COLO668 (cell line): Measurements from ENCODE around the gene ATF4.
A peak's percentile ranks its signal among the peaks of the same experiment; 100 is the strongest.

Source experiments
- DNase-seq: peaks from one replicate; lab custom pipeline; 2025; ENCODE audit not compliant: unreplicated experiment; lab: John Stamatoyannopoulos, UW

ATF4 gene

DNA sequence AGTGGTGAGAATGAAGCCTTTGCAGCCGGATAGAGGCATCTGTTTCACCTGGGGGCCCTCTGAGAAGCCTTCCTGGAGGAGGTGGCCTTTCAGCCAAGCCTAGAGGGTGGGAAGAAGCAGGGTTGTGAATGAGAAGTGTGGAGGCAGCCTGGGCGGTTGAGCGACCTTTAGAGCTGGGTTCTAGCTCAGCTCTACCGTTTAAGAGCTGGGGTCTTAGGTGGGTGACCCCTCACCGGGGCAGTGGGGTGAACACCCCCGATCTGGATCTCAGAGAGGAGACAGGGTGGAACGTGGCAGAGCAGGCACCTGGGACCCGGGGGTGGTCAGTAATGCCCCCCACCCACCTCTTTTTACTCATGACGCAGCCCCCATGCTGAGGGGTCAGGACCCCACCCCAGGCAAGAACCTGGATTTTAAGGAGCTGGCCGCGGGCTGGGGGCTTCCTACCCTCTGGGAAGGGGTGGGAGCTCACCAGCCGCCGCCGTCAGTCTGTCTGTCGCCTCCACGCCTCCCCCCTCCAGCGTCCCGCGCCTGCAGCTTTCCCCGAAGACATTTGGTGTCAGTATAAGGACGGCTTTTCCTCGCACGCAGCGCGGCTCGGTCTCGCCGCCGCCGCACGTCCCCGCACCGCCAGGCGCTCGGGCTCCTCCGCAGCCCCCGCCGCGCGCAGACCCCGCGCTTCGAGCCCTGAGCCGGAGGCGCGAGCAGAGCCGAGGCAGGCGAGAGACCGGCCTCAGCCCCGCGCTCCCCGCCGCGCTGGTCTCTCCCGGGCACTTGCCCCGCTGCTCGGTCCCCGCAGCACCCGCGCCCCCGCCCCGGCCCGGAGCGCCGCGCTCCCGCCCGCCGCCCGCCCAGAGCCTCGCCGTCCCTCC lies 36.8 kb downstream of the ATF4 start:
- peak; percentile 23 for DNase-seq

DNA sequence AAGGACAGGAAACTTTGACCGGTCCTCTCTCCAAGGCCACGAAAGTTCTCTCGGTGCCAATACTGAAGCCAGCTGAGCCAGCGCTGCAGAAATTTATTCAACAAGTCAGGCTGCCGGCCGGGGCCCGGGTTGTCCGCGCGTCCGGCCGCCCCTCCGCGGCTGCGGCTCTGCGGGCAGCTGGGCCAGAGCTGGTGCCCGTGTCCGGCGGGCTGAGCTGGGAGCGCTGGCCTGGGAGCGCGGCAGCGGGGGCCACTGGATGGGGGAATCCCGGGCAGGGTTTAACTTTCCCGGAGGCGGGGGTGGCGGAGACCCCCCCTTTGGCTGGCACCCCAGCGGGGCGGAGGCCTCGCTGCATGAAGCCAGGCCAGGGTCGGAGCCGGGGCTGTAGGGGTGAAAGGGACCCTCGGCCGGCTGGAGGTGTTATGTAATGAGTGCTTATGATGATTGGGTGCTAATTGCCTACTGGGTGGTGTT lies 37.9 kb downstream of the ATF4 start:
- peak; percentile 12 for DNase-seq

DNA sequence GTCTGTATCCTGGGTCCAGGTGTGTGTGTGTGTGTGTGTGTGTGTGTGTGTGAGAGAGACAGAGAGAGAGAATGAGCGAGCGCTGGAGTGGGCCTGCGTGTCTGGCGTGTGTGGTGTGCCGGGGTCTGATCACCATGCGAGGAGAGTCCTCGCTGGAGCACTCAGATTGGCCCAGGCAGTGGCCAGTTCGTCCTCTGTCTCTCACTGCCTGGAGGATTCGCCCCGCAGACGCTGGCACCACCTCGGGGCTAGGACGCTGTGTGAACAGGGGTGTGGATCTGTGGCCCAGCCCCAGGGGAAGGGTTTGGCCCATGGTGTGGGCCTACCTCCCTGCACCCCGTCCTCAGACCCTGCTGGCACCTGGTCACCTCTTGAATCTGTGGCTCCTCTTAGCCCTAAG lies 38.6 kb downstream of the ATF4 start:
- no peak for DNase-seq

DNA sequence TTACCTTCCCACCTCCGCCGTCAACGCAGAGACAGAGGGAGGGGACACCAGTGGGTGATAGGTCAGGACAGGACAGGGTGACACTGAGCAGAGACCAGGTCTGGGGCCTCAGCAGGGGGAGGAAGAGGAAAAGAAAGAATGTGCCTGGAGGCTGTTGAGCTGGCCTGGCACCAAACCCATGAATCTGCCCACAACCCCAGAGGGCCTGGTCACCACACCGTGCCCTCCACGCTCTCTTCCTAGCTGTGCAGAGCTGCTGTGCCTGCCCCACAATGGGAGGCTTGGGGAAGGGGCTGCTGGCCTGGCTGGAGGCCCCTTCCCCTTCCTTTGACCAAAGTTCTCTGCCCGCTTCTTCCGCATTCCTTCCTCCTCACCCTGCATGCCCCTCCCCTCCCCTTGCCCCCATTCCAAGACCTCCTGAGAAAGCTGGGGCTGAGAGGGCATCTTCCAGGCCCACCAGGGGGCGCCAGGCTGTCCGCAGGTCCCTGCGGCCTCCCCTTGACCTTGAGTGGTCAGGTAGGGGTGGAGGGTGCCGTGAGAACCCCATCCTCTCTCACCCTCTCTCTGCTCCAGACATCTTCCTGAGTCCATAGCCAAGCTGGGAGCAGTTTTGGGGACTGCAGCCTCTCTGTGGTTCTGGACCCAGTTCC lies 39.2 kb downstream of the ATF4 start:
- DNase-seq = peak; percentile 20

DNA sequence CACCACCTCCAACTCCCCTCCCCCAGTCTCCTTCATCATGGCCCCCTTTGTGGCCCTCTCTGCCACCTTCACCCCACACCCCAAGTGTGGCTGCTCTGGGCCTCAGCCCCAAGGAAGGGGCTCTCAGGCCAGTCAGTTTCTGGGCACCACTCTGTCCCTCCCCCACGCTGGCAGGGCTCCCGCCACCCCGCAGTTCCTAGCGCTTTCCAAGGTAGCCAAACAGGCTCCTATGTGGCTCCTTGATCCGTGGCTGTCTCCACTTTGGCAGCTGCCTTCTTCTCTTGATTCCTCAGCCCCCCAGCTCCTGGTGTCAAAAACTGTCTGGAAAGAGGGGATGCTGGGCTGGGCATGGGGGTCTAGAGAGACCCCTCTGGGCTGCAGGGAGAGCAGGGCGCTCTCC lies 39.8 kb downstream of the ATF4 start:
- no peak for DNase-seq

DNA sequence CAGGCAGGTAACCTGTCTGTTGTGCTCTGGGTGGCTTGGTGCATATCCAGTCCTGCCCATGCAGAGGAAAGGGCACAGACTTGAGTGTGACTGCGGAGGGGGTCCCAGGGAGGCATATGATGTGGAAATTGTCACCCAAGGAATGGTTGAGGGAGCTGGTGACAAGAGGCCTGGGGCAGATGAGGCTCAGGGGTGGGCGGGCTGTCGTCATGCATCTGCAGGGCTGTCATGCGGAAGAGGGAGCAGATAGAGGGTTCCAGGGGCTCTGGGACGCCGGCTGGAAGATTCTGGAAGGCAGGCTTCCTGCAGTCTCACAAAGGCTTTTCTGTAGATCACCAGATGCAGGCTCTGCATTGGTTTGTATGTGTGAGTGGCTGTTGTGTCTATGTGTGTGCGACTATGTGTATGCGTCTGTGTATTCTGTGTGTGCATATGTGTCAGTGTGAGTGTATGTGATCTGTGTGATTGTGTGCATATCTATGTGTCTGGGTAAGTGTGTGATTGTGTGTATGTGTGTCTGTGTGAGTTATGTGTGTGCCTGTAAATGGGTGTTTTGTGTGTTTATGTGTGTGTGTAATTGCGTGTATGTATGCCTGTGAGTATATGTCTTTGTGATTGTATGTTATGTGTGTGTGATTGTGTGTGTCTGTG lies 42.6 kb downstream of the ATF4 start:
- no peak for DNase-seq

DNA sequence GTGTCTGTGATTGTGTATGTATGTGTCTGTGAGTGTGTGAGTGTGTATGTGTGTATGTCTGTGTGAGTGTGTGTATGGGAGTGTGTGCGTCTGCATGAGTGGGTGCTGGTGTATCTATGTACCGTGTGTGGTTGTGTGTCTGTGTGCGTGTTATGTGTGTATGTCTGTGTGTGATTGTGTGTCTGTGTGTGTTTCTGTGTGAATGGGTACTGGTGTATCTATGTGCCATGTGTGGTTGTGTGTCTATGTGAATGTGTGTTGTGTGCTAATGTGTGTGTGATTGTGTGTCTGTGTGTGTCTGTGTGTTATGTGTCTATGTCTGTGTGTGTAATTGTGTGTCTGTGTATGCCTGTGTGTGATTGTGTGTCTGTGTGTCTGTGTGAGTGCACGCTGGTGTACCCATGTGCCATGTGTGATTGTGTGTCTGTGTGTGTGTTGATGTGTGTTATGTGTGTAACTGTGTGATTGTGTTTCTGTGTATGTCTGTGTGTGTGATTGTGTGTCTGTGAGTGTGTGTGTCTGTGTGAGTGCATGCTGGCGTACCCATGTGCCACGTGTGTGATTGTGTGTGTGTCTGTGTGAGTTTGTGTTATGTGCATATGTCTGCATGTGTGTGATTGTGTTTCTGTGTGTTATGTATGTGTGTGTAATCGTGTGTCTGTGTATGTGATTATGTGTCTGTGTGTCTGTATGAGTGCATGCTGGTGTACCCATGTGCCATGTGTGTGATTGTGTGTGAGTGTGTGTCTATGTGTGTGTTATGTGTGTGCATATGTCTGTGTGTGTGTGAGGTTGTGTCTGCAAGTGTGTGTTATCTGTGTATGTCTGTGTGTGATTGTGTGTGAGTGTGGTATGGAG lies 43.4 kb downstream of the ATF4 start:
- DNase-seq = no peak

DNA sequence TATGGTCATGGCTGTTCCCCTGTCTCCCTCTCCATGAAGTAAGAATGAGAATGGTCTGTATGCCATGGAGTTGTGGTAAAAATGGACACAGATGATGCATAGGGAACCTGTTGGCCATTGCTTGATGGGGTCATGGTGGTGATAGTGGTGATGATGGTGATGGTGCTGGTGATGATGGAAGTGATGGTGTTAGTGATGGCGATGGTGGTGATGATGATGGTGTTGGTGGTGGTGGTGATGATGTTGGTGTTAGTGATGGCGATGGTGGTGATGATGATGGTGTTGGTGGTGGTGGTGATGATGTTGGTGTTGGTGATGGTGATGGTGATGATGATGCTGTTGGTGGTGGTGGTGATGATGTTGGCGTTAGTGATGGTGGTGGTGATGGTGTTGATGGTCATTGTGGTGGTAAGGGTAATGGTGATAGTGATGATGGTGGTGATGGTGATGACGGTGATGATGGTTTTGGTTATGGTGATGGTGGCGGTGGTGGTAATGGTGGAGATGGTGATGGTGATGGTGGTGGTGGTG lies 45.1 kb downstream of the ATF4 start:
- no peak for DNase-seq

DNA sequence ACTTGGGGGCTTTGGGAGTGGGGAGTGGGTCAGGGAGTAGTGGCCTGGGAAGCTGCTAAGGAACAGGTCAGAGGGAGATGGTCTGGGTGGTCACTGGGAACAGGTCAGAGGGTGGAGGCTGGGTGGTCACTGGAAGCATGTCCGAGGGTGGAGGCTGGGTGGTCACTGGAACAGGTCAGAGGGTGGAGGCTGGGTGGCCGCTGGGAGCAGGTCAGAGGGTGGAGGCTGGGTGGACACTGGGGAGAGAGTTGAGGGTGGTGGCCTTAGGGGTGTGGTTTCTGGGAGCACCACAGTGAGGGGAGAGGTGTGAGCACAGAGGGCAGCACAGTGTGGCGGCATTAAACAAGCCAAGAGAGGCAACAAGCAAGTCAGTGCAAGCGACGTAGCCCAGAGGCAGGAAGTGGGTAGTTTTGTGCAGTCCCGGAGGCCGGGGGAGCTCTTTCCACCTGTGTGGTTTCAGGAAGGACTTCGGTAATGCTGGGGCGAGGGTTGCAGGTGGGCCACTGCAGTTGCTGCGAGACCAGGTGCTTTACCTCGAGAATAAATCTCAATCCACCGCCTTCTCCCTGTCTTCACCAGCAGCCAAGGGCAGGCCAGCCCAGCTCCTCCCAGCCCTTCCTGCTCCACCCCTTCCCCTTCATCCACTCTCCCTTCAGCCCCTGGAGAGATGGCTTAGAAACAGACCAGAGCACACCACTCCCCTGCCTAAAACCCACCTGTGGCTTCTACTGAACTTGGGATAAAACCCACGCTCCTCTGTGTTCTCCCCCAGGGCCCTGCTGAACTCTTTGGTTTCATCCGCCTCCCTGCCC lies 47.0 kb downstream of the ATF4 start:
- DNase-seq = peak; percentile 17

DNA sequence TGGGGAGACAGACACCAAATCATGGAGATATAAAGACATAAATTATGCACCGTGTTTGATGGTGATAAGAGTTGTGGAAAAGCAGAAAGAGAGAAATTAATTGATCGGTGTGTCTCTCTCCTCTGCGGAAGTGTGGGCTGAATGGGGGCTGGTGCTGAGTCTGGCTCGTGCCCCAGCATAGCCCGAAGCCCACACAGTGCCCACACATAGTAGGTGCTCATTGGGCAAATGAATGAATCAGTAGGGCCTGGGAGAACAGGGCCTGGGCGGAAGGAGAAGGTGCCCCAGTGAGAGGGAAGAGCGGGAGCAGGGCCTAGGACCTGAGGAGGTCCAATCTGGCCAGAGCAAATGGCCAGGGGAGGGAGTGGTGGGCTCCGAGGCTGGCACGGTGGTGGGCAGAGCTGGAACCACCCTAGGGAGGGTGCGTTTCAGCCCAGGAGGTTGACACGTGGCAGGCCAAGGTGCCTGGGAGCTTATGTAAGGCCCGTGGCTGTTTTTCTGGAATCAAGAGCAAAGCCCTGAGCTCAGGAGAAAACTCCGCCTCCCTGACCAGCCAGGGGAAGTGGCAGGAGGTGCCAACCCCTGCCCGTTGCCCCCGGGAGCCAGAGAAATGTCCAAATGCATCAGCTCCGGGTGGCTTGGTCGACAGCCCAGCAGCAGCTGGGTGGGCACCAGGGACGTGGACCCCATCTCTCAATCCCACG lies 48.1 kb downstream of the ATF4 start:
- no peak for DNase-seq

DNA sequence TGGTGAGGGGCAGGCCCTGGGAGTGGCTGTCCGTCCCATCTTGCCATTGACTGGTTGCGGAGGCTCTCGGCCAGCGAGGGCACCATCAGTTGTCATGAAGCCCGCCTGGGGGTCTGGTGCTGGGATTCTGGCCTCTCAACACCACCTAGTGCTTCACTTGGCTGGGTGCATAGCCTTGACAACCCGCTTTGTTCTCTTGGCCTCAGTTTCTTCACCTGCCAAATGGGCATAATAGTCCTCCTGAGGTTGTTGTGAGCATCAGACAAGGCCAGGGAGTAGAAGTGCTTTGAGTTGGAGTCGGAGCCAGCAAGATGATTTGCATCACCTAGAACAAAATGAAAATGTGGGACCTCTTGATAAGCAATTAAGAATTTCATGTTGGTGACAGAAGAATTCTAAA lies 48.7 kb downstream of the ATF4 start:
- DNase-seq = no peak

DNA sequence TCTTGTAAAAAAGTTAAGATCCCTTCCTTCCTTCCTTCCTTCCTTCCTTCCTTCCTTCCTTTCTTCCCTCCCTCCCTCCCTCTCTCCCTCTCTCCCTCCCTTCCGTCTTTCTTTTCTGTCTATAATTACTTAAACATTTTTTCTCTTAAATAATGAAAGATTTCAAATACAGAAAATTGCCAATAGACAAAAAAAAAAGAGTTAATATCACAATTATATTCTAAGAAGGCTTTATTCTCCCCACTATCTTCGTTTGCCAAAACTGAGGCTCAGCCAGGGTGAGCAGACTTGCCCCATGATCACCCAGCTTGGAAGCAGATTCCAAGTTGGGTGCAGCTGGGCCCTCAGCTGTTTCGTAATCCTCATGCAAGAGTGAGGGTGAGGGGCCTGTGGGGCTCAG lies 49.9 kb downstream of the ATF4 start:
- no peak for DNase-seq

DNA sequence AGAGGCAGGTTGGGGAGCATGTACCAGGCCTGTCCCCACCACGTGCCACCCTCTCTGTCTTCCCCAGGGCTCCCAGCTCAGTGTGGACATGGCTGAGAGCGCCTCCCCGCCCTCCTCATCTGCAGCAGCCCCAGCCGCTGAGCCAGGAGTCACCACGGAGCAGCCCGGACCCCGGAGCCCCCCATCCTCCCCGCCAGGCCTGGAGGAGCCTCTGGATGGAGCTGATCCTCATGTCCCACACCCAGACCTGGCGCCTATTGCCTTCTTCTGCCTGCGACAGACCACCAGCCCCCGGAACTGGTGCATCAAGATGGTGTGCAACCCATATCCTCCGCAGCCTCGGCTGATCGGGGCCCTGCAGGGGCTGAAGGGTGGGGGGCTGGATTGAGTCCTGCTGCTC lies 50.3 kb downstream of the ATF4 start, which contains the start of gene CACNA1I:
Gene CACNA1I (plus strand): TSS at position 89 of the 400 bp plus-strand sequence. CDS start 0 bp downstream, at position 89.
- DNase-seq = no peak

DNA sequence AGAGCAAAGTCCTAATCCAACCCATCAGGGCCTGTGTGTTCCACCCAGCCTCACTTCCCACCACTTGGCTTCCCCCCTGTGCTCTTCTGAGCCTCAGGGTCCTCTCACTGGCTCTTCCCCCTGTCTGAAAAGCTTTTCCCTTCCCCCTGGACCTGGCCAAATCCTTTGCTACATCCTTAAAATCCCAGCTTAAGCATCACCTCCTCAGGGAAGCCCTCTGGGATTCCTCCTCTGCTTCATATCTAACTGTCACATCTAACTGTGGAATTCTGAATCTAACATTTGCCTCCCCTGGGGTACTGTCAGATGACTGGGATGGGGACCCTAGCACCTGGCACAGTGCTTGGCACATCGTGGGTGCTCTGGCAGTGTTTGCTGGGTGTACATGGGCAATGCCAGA lies 51.2 kb downstream of the ATF4 start:
- no peak for DNase-seq
